H1 (cell line): ENCODE measurements around the gene DCHS1. TPM values are rescaled to one million over a fixed set of nuclear protein-coding genes. Genes with fewer than 3 reads are reported as not detected.
A peak's percentile ranks its signal among the peaks of the same experiment; 100 is the strongest.

Experiments
- CTCF ChIA-PET: fragments of 300-600 bp; sonication (Branson Sonifier 250); formaldehyde crosslinking; loops from one replicate; lab custom pipeline; 2021; ENCODE audit not compliant: partially characterized antibody; lab: Charles Lee
- POLR2A ChIA-PET: fragments of 300-600 bp; sonication (Branson Sonifier 250); formaldehyde crosslinking; loops from one replicate; lab custom pipeline; 2021; ENCODE audit warnings: inconsistent platforms; ENCODE audit not compliant: partially characterized antibody; lab: Charles Lee
- DNase-seq, 2 experiments: peaks; one replicate each; pipeline versions ENCODE4 v3.0.0 to v3.0.0-alpha.2; 2010 to 2022; ENCODE audit warnings: low spot score in 2 of 2, low read depth in 1 of 2, mixed read lengths in 1 of 2
- FAIRE-seq: peaks from 2 replicates; lab custom pipeline; 2011; peaks lifted over from hg19 to GRCh38; lab: Jason Lieb, UNC
- H2AFZ ChIP-seq: 2 replicates; pipeline ENCODE4 v1.8.1; 2012; ENCODE audit warnings: low read length, inconsistent platforms
- H2AK5ac ChIP-seq: 2 replicates; pipeline ENCODE4 v1.6.1; 2013; ENCODE audit warnings: low read depth, low read length
- H2BK120ac ChIP-seq: replicated peaks from 2 replicates; pipeline ENCODE3; 2013; ENCODE audit warnings: low read depth, low read length, inconsistent platforms
- H2BK12ac ChIP-seq: 2 replicates; pipeline ENCODE4 v1.6.1; 2013; ENCODE audit warnings: low read depth, low read length
- H2BK15ac ChIP-seq: 2 replicates; pipeline ENCODE4 v1.6.1; 2013; ENCODE audit warnings: low read length
- H2BK20ac ChIP-seq: 2 replicates; pipeline ENCODE4 v1.6.1; 2013; ENCODE audit warnings: low read length
- H2BK5ac ChIP-seq: 2 replicates; pipeline ENCODE4 v1.6.1; 2013; ENCODE audit warnings: low read depth, low read length
- H3K14ac ChIP-seq: 2 replicates; pipeline ENCODE4 v1.6.1; 2013; ENCODE audit warnings: inconsistent platforms; ENCODE audit not compliant: insufficient read length
- H3K18ac ChIP-seq: 2 replicates; pipeline ENCODE4 v1.6.1; 2013; ENCODE audit warnings: low read length; ENCODE audit errors: extremely low read depth
- H3K23ac ChIP-seq: 2 replicates; pipeline ENCODE4 v1.6.1; 2013; ENCODE audit warnings: inconsistent platforms; ENCODE audit not compliant: insufficient read length
- H3K23me2 ChIP-seq: 2 replicates; pipeline ENCODE4 v1.6.1; 2013; ENCODE audit warnings: low read depth, low read length
- H3K27ac ChIP-seq: 2 replicates; pipeline ENCODE4 v1.6.1; 2011; ENCODE audit warnings: low read depth, low read length, inconsistent platforms
- H3K27me3 ChIP-seq, 4 experiments: replicated peaks in 1 of 4; 1 replicate in 1 of 4; 2 replicates in 3 of 4; pipeline versions ENCODE4 v1.6.1 to v1.8.1; 2011 to 2013; ENCODE audit warnings: low read length in 3 of 4, mild to moderate bottlenecking in 3 of 4, inconsistent platforms in 2 of 4, mixed read lengths in 2 of 4, moderate library complexity in 1 of 4; ENCODE audit not compliant: control insufficient read depth in 3 of 4, insufficient read depth in 3 of 4; ENCODE audit errors: extremely low read depth in 1 of 4
- H3K36me3 ChIP-seq, 4 experiments: 2 replicates each; pipeline versions ENCODE4 v1.6.1 to v1.8.1; 2011 to 2013; ENCODE audit warnings: mild to moderate bottlenecking in 4 of 4, low read length in 3 of 4, moderate library complexity in 2 of 4, control low read depth in 1 of 4, inconsistent platforms in 1 of 4; ENCODE audit not compliant: insufficient read depth in 4 of 4, control insufficient read depth in 2 of 4
- H3K4ac ChIP-seq: replicated peaks from 2 replicates; pipeline ENCODE3; 2013; ENCODE audit warnings: low read length, low read depth, mixed read lengths, inconsistent platforms; ENCODE audit not compliant: insufficient read length
- H3K4me1 ChIP-seq, 4 experiments: replicated peaks in 1 of 4; 1 replicate in 1 of 4; 2 replicates in 3 of 4; pipeline versions ENCODE4 v1.6.1 to v1.8.1; 2011 to 2013; ENCODE audit warnings: low read length in 3 of 4, inconsistent platforms in 2 of 4, mixed read lengths in 1 of 4; ENCODE audit not compliant: insufficient read depth in 4 of 4, control insufficient read depth in 3 of 4
- H3K4me2 ChIP-seq, 2 experiments: 2 replicates each; pipeline versions ENCODE4 v1.6.1 to v1.8.1; 2011 to 2013; ENCODE audit warnings: low read depth in 2 of 2, low read length in 2 of 2, control low read depth in 1 of 2, inconsistent platforms in 1 of 2, mild to moderate bottlenecking in 1 of 2; ENCODE audit not compliant: insufficient read depth in 1 of 2
- H3K4me3 ChIP-seq, 4 experiments: fragments of 200-600, 300-600 bp in 1 of 4; sonication (generic), shearing (Covaris generic), sonication (Bioruptor Twin) in 1 of 4; 2 replicates each; pipeline versions ENCODE4 v1.5.1 to v1.8.1; 2011 to 2016; ENCODE audit warnings: low read length in 4 of 4, low read depth in 3 of 4, control low read depth in 2 of 4, inconsistent platforms in 2 of 4, mild to moderate bottlenecking in 2 of 4, mixed read lengths in 1 of 4, moderate library complexity in 1 of 4; ENCODE audit not compliant: insufficient read depth in 2 of 4; ENCODE audit errors: extremely low read depth in 1 of 4
- H3K56ac ChIP-seq: replicated peaks from 2 replicates; pipeline ENCODE3; 2013; ENCODE audit warnings: low read depth, mild to moderate bottlenecking, mixed read lengths, low read length, inconsistent platforms; ENCODE audit not compliant: insufficient read length
- H3K79me1 ChIP-seq: 2 replicates; pipeline ENCODE4 v1.6.1; 2013; ENCODE audit warnings: low read depth, low read length, control low read depth
- H3K79me2 ChIP-seq, 2 experiments: 2 replicates each; pipeline versions ENCODE4 v1.6.1 to v1.8.1; 2012 to 2013; ENCODE audit warnings: low read length in 2 of 2, mild to moderate bottlenecking in 2 of 2, inconsistent platforms in 1 of 2; ENCODE audit not compliant: insufficient read depth in 2 of 2, control insufficient read depth in 1 of 2
- H3K9ac ChIP-seq, 4 experiments: replicated peaks in 1 of 4; 1 replicate in 1 of 4; 2 replicates in 3 of 4; pipeline versions ENCODE4 v1.6.1 to v1.8.1; 2011 to 2013; ENCODE audit warnings: low read depth in 3 of 4, low read length in 3 of 4, control low read depth in 2 of 4, mild to moderate bottlenecking in 2 of 4, moderate library complexity in 2 of 4, inconsistent platforms in 1 of 4; ENCODE audit errors: extremely low read depth in 1 of 4
- H3K9me3 ChIP-seq, 2 experiments: 2 replicates each; pipeline versions ENCODE4 v1.6.1 to v1.8.1; 2012 to 2013; ENCODE audit warnings: mild to moderate bottlenecking in 2 of 2, moderate library complexity in 2 of 2, control low read depth in 1 of 2, inconsistent platforms in 1 of 2, low read depth in 1 of 2, low read length in 1 of 2, mixed read lengths in 1 of 2; ENCODE audit not compliant: insufficient read depth in 2 of 2
- H4K20me1 ChIP-seq, 2 experiments: replicated peaks in 1 of 2; 2 replicates each; pipeline versions ENCODE3 to v1.8.1; 2011 to 2013; ENCODE audit warnings: inconsistent platforms in 2 of 2, low read length in 2 of 2, mild to moderate bottlenecking in 1 of 2; ENCODE audit not compliant: insufficient read depth in 2 of 2, control insufficient read depth in 1 of 2
- H4K5ac ChIP-seq: 2 replicates; pipeline ENCODE4 v1.6.1; 2013; ENCODE audit warnings: low read length, low read depth, mixed read lengths, inconsistent platforms; ENCODE audit not compliant: insufficient read length
- H4K8ac ChIP-seq: 2 replicates; pipeline ENCODE4 v1.8.0; 2013; ENCODE audit warnings: mild to moderate bottlenecking, moderate library complexity, low read length, inconsistent platforms; ENCODE audit not compliant: insufficient read depth; ENCODE audit errors: extremely low read depth
- H4K91ac ChIP-seq: replicated peaks from 2 replicates; pipeline ENCODE3; 2013; ENCODE audit warnings: low read length, mixed read lengths, inconsistent platforms; ENCODE audit not compliant: insufficient read length
- POLR2A ChIP-seq, 2 experiments: IDR thresholded peaks; 1 replicate in 1 of 2; 2 replicates in 1 of 2; pipeline ENCODE4 v1.6.1; 2011; ENCODE audit warnings: low read depth in 2 of 2, low read length in 2 of 2, mild to moderate bottlenecking in 2 of 2; ENCODE audit errors: control extremely low read depth in 1 of 2
- SAP30 ChIP-seq: fragments of 300-600 bp; sonication (generic); IDR thresholded peaks from 2 replicates; pipeline ENCODE4 v1.7.1; 2012; ENCODE audit warnings: low read length, moderate library complexity, mild to moderate bottlenecking, inconsistent platforms; ENCODE audit not compliant: insufficient read depth, insufficient replicate concordance
- WGBS, 2 experiments: shearing (Covaris generic) in 1 of 2; methylation state at CpG; one replicate each; pipeline versions ENCODE4 v1.1.6 to v1.1.7; 2013 to 2015; ENCODE audit warnings: low lambda C conversion rate in 2 of 2, mixed read lengths in 2 of 2, inconsistent platforms in 1 of 2, low coverage in 1 of 2, missing lambda C conversion rate in 1 of 2; ENCODE audit not compliant: insufficient replicate concordance in 2 of 2, insufficient coverage in 1 of 2, insufficient read length in 1 of 2; ENCODE audit errors: extremely low coverage in 1 of 2, missing lambda C conversion rate in 1 of 2; 5-methylcytosine and 5-hydroxymethylcytosine counted together
- polyA plus RNA-seq, 7 experiments: library from polyadenylated mRNA; depleted of rRNA in 3 of 7; stranded (reverse) in 5 of 7; unstranded in 2 of 7; fragments of >200 nt in 5 of 7; fragments of 200-250 nt in 2 of 7; gene quantifications; 1 replicate in 5 of 7; 2 replicates in 1 of 7; 4 replicates in 1 of 7; pipeline versions ENCODE4 v1.2.1 to v1.2.3, GENCODE V29; 2011 to 2013; ENCODE audit warnings: missing spikeins in 2 of 7, mixed read lengths in 2 of 7
- total RNA-seq: library from RNA; stranded (reverse); fragmentation: NEBNext Ultra II Directional; extraction: Animal tissue kit (Norgen Biotek cat#: 25700); gene quantifications from 2 replicates; pipeline ENCODE4 v1.2.1, GENCODE V29; 2021

DCHS1 gene
- total and polyA plus RNA-seq, 2 of the 8 experiments (the other 6 are each of a cell fraction or from before 2014, with no cell fraction given): 8.2 to 10.5 TPM

- Histone ChIP-seq H2BK12ac (no peak overlapping the region), H3K23me2 (peaks cover 11% of the 10 kb centered on the region), H3K18ac (no peak overlapping the region), H3K79me2 (peaks cover 0 to 36% of the 10 kb centered on the region in 2 experiments; a peak in 2 of 4 replicates), H4K5ac (no peak overlapping the region), H3K27ac (no peak overlapping the region), H3K9ac (no peak overlapping the region), H4K91ac (no peak overlapping the region), H3K23ac (no peak overlapping the region), H4K20me1 (no peaks in the 10 kb centered on the region), H3K79me1 (peaks cover 5% of the 10 kb centered on the region; the same call in 1 of the 2 replicates), H2BK20ac (no peak overlapping the region), H3K4me2 (no peak overlapping the region), H3K4me3 (no peak overlapping the region), H2AK5ac (no peak overlapping the region), H3K14ac (no peak overlapping the region), H3K56ac (no peak overlapping the region), H3K4ac (no peak overlapping the region), H3K36me3 (peaks cover 17 to 36% (median 31%) of the 10 kb centered on the region in 4 experiments), H4K8ac (no peak overlapping the region), H2AFZ (no peak overlapping the region), H2BK120ac (no peak overlapping the region), H3K4me1 (peaks cover 4 to 25% (median 12%) of the 10 kb centered on the region in 4 experiments), H2BK5ac (no peak overlapping the region), H3K27me3 (no peaks in the 10 kb centered on the region), H2BK15ac (no peak overlapping the region), H3K9me3 (no peaks in the 10 kb centered on the region)
- 89% methylated on average over 8 of the region's 8 CpGs; no CpG with 5 or more reads in 1 of the 2 experiments for WGBS, 2 experiments
- ChIA-PET POLR2A (interaction anchor here (0.6 to 4.8 kb wide), 8 partner anchors 9 to 123 kb away, joined by 3 to 31 read pairs (median 4); partner anchors contain the start of gene TPP1), CTCF (interaction anchor here (1.1 kb wide), 1 partner anchor 78 kb away, joined by 3 read pairs; no protein-coding TSS in a partner anchor)
- DNase-seq: no peak
- no peak for FAIRE-seq
- TF ChIP-seq POLR2A (IDR thresholded peaks at IDR 0.05; ENCODE audit: control extremely low read depth in 1 of 2, low read depth in 2 of 2, low read length in 2 of 2) (0 out of 3 replicates have a peak, but pooled peaks of 1 of the 2 experiments have one; percentile 33), SAP30 (no peak)
These were observed 46.0 kb downstream of the DCHS1 start for GRCh38 chr11:6609502-6610015.
